Loucy (cell line): ENCODE data around the gene ENKUR.

Source experiments
- H2AFZ ChIP-seq: fragments of 200-600 bp; sonication (generic); 2 replicates; pipeline ENCODE4 v1.6.0; 2016; ENCODE audit warnings: antibody characterized with exemption, mild to moderate bottlenecking, low read length, moderate library complexity
- H3F3A ChIP-seq: fragments of 200-600 bp; 2 replicates; pipeline ENCODE4 v1.6.0; 2016; ENCODE audit warnings: antibody characterized with exemption, low read depth, mild to moderate bottlenecking
- H3K27me3 ChIP-seq: fragments of 200-600 bp; sonication (generic); 2 replicates; pipeline ENCODE4 v1.6.1; 2014; ENCODE audit warnings: low read length, mild to moderate bottlenecking; ENCODE audit not compliant: insufficient read depth, poor library complexity, severe bottlenecking
- H3K36me3 ChIP-seq: fragments of 200-600 bp; sonication (generic); 2 replicates; pipeline ENCODE4 v1.6.1; 2016; ENCODE audit warnings: low read length; ENCODE audit not compliant: insufficient read depth
- H3K4me1 ChIP-seq: fragments of 200-600 bp; sonication (generic); 2 replicates; pipeline ENCODE4 v1.5.1; 2014; ENCODE audit warnings: low read length, mild to moderate bottlenecking; ENCODE audit not compliant: insufficient read depth, poor library complexity, severe bottlenecking
- H3K4me2 ChIP-seq: fragments of 200-600 bp; sonication (generic); 2 replicates; pipeline ENCODE4 v1.6.0; 2014; ENCODE audit warnings: antibody characterized with exemption, low read length, low read depth, mild to moderate bottlenecking; ENCODE audit not compliant: poor library complexity, severe bottlenecking
- H3K4me3 ChIP-seq: fragments of 200-600 bp; sonication (generic); 2 replicates; pipeline ENCODE4 v1.5.1; 2014; ENCODE audit warnings: low read length, mild to moderate bottlenecking, mixed read lengths; ENCODE audit not compliant: poor library complexity, severe bottlenecking
- H3K79me2 ChIP-seq: fragments of 200-600 bp; sonication (generic); 2 replicates; pipeline ENCODE4 v1.6.1; 2014; ENCODE audit warnings: low read length; ENCODE audit not compliant: insufficient read depth
- H3K9ac ChIP-seq: fragments of 200-600 bp; sonication (generic); 2 replicates; pipeline ENCODE4 v1.6.0; 2014; ENCODE audit warnings: mild to moderate bottlenecking, low read depth, low read length, moderate library complexity; ENCODE audit not compliant: poor library complexity, severe bottlenecking
- H3K9me2 ChIP-seq: fragments of 200-600 bp; sonication (generic); replicated peaks from 2 replicates; pipeline ENCODE4 v1.6.1; 2016; ENCODE audit warnings: low read depth, low read length, mixed read lengths
- H3K9me3 ChIP-seq: fragments of 200-600 bp; sonication (generic); 2 replicates; pipeline ENCODE4 v1.6.1; 2014; ENCODE audit warnings: mild to moderate bottlenecking, antibody characterized with exemption, low read length, low read depth; ENCODE audit not compliant: insufficient read depth
- H4K20me1 ChIP-seq: fragments of 200-600 bp; sonication (generic); 2 replicates; pipeline ENCODE4 v1.6.0; 2014; ENCODE audit warnings: antibody characterized with exemption, low read length, mild to moderate bottlenecking; ENCODE audit not compliant: insufficient read depth, poor library complexity, severe bottlenecking
- CTCF ChIP-seq: fragments of 200-600 bp; sonication (generic); conservative IDR thresholded peaks from 2 replicates; pipeline ENCODE4 v1.5.1; 2014; ENCODE audit warnings: mild to moderate bottlenecking, antibody characterized with exemption, low read length
- EZH2phosphoT487 ChIP-seq: fragments of 200-600 bp; IDR thresholded peaks from 2 replicates; pipeline ENCODE4 v1.6.1; 2018; ENCODE audit warnings: antibody characterized with exemption, mild to moderate bottlenecking, moderate library complexity, borderline replicate concordance

Gene ENKUR

GRCh38 chr10:25026463-25026862, 10.5 kb upstream of the ENKUR start:
- no peaks in the 10 kb centered on the region for H3K9me3 ChIP-seq
- no peaks in the 10 kb centered on the region for H4K20me1 ChIP-seq
- H3K4me1 ChIP-seq = no peaks in the 10 kb centered on the region
- no peak overlapping the region for H3K9ac ChIP-seq
- H3K79me2 ChIP-seq = no peaks in the 10 kb centered on the region
- H3K9me2 ChIP-seq = no peaks in the 10 kb centered on the region
- H3K36me3 ChIP-seq = no peaks in the 10 kb centered on the region
- no peaks in the 10 kb centered on the region for H3K27me3 ChIP-seq
- peak; percentile 43 for TF ChIP-seq CTCF
- no peak for TF ChIP-seq EZH2phosphoT487
- H3K4me3 ChIP-seq = no peak overlapping the region
- no peak overlapping the region for H2AFZ ChIP-seq
- no peaks in the 10 kb centered on the region for H3F3A ChIP-seq
- H3K4me2 ChIP-seq = no peak overlapping the region

DNA sequence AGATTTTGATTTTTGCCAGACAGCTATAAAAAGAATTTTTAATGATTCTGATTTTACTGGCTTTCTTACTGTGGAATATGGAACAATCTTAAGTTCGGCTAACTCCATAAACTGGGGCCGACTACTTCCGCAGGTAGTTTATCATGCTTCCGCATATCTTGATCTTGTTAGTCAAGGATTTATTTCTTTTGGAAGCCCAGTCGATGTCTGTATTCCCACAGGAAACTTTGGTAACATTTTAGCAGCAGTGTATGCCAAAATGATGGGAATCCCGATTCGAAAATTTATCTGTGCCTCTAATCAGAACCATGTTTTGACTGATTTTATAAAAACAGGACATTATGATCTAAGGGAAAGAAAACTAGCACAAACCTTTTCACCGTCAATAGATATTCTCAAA, 8.6 kb upstream of the ENKUR start:
- Histone ChIP-seq H3K9ac (no peak overlapping the region), H3K79me2 (no peaks in the 10 kb centered on the region), H3K36me3 (no peaks in the 10 kb centered on the region), H3K27me3 (no peaks in the 10 kb centered on the region), H3K4me2 (no peak overlapping the region), H3K9me3 (no peaks in the 10 kb centered on the region), H4K20me1 (no peaks in the 10 kb centered on the region), H3F3A (no peaks in the 10 kb centered on the region), H3K4me3 (no peak overlapping the region), H2AFZ (no peak overlapping the region), H3K4me1 (no peaks in the 10 kb centered on the region), H3K9me2 (no peaks in the 10 kb centered on the region)
- TF ChIP-seq CTCF = no peak
- TF ChIP-seq EZH2phosphoT487 = no peak

- H3K9me3 ChIP-seq = no peaks in the 10 kb centered on the region
- H3K4me1 ChIP-seq = peaks cover 2% of the 10 kb centered on the region
- no peaks in the 10 kb centered on the region for H3K9me2 ChIP-seq
- no peak overlapping the region for H3K4me3 ChIP-seq
- peaks cover 2% of the 10 kb centered on the region; the same call in 1 of the 2 replicates for H3K79me2 ChIP-seq
- H3F3A ChIP-seq = no peaks in the 10 kb centered on the region
- H3K9ac ChIP-seq = no peak overlapping the region
- H3K4me2 ChIP-seq = no peak overlapping the region
- no peaks in the 10 kb centered on the region for H3K27me3 ChIP-seq
- no peaks in the 10 kb centered on the region for H4K20me1 ChIP-seq
- H3K36me3 ChIP-seq = no peaks in the 10 kb centered on the region
- TF ChIP-seq CTCF (no peak), EZH2phosphoT487 (no peak)
- H2AFZ ChIP-seq = no peak overlapping the region
These were observed 7.3 kb upstream of the ENKUR start for GRCh38 chr10:25023278-25023677.
